Fibroblast of mammary gland (primary cell): ENCODE results near the gene CKM.
A peak's percentile ranks its signal among the peaks of the same experiment; 100 is the strongest.

ENCODE experiments used
- DNase-seq: peaks from one replicate; pipeline ENCODE4 v3.0.0-alpha.2; 2010; ENCODE audit warnings: low read depth
- H3K4me3 ChIP-seq: 2 replicates; pipeline ENCODE4 v1.5.1; 2011; ENCODE audit warnings: low read depth, mild to moderate bottlenecking, low read length, moderate library complexity; ENCODE audit not compliant: control insufficient read depth
- TF ChIP-seq, protein P1 (sequence below): conservative IDR thresholded peaks from 2 replicates; pipeline ENCODE4 v1.5.1; 2011; ENCODE audit warnings: low read depth, low read length, inconsistent platforms; ENCODE audit not compliant: control insufficient read depth, insufficient read depth

The CKM gene

GRCh38 chr19:45295873-45296272, 26.8 kb downstream of the CKM start:
- no peak for DNase-seq
- TF ChIP-seq, protein P1, sequence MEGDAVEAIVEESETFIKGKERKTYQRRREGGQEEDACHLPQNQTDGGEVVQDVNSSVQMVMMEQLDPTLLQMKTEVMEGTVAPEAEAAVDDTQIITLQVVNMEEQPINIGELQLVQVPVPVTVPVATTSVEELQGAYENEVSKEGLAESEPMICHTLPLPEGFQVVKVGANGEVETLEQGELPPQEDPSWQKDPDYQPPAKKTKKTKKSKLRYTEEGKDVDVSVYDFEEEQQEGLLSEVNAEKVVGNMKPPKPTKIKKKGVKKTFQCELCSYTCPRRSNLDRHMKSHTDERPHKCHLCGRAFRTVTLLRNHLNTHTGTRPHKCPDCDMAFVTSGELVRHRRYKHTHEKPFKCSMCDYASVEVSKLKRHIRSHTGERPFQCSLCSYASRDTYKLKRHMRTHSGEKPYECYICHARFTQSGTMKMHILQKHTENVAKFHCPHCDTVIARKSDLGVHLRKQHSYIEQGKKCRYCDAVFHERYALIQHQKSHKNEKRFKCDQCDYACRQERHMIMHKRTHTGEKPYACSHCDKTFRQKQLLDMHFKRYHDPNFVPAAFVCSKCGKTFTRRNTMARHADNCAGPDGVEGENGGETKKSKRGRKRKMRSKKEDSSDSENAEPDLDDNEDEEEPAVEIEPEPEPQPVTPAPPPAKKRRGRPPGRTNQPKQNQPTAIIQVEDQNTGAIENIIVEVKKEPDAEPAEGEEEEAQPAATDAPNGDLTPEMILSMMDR, result no peak
- no peak overlapping the region for H3K4me3 ChIP-seq

DNA sequence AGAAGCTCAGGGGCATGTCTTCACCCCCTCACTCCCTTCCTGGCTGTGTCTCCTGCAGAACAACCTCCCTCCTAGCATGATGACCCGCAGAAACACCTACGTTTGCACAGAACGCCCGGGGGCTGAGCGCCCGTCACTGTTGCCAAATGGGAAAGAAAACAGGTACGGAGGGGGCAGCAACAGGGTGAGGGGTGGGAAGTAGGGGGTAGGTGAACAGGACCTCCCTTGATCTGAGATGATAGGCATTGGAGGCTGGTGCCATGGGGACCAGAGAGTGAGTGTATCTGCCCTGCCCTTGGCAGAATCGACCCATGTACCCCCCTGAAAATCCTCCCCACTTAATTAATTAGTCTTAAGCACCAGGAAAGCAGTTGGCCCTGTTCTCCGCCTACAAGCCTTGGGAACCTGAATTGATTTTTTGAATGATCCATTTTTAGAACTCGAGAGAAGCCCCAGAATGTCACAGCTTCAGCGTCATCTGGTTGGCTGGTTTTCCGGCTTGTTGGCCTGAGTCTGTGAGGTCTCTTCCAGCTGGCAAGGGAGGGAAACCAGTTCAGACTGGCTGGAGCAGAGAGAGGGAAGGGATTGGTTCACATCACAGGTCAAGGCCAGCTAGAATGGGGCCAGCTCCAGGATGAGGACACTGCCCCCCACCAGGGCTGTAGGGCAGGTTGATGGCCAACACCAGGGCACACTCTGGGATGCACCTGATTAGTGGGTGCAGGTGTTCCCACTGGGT, 28.2 kb downstream of the CKM start:
- TF ChIP-seq, protein P1, result no peak
- peak; percentile 12 for DNase-seq
- H3K4me3 ChIP-seq, result no peak overlapping the region

GRCh38 chr19:45293682-45294081, 29.0 kb downstream of the CKM start:
- TF ChIP-seq, protein P1, result no peak
- no peak for DNase-seq
- H3K4me3 ChIP-seq, result no peak overlapping the region

DNA sequence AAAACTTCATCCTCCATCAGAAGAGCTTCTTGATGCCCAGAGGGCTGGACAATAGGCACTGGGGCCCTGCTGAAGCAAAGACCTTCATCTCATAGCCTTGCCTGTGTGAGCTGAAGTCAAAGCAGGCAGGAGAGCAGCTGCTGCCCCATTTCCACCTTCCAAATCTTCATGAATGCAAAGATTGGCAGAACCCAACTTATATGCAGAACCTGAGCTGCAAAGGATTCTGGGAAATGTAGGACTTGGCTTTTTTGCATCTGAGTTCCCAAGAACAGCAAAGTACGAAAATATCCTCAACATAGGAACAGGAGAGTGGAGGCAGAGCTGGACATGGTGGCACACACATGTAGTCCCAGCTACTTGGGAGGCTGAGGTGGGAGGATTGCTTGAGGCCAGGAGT, 30.8 kb downstream of the CKM start:
- DNase-seq, result no peak
- H3K4me3 ChIP-seq, result no peak overlapping the region
- TF ChIP-seq, protein P1, result no peak

DNA sequence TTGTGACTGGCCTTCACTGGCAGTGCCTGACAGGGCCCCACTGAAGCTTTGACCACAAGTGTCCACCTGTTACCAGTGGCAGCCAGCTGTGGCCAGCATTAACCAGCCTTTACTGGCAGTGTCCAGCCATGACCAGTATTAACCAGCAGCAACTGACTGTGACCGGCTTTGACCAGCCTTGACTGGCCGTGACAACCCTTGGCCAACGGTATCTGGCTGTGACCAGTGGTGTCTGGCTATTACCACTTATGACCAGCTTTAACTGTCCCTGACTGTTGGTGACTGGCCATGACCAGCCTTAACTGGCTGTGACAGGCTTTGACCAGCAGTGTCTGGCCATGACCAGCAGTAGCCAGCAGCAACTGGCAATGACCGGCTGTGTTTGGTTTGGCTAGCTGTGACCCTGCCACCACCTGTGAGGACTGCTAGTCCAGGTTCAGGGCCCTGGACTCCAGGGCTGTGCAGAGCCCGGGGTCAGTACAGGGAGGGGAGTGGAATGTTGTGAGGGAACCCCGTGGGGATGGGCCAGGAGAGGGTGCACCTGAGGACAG, 32.2 kb downstream of the CKM start:
- H3K4me3 ChIP-seq, result no peak overlapping the region
- TF ChIP-seq, protein P1, result no peak

GRCh38 chr19:45283443-45284033, 39.1 kb downstream of the CKM start:
- no peak overlapping the region for H3K4me3 ChIP-seq
- TF ChIP-seq, protein P1, result no peak
- DNase-seq, result no peak

More for the DNA sequence above, 32.2 kb downstream of the CKM start:
- no peak for DNase-seq
